ENCODE measurements around the gene NUB1.

The NUB1 gene

GRCh38 chr7:151313857-151314256, 27.8 kb upstream of the NUB1 start:
- DNase-seq = no peak

- DNase-seq = no peak
Measured at GRCh38 chr7:151314401-151314800, 27.2 kb upstream of the NUB1 start.

- peak; percentile 15 for DNase-seq
Measured at GRCh38 chr7:151315038-151315655, 26.5 kb upstream of the NUB1 start.

GRCh38 chr7:151316896-151317295, 24.7 kb upstream of the NUB1 start:
- DNase-seq = no peak

GRCh38 chr7:151317936-151318335, 23.7 kb upstream of the NUB1 start:
- DNase-seq = no peak

GRCh38 chr7:151319189-151319588, 22.4 kb upstream of the NUB1 start:
- no peak for DNase-seq

GRCh38 chr7:151320263-151320845, 21.3 kb upstream of the NUB1 start:
- DNase-seq = no peak

GRCh38 chr7:151321341-151321740, 20.3 kb upstream of the NUB1 start:
- DNase-seq = no peak

GRCh38 chr7:151322906-151323305, 18.7 kb upstream of the NUB1 start:
- DNase-seq = no peak

GRCh38 chr7:151327022-151327421, 14.6 kb upstream of the NUB1 start:
- no peak for DNase-seq

GRCh38 chr7:151327659-151328058, 14.0 kb upstream of the NUB1 start:
- DNase-seq = no peak

- no peak for DNase-seq
Measured at GRCh38 chr7:151330181-151330580, 11.4 kb upstream of the NUB1 start.

- no peak for DNase-seq
Measured at GRCh38 chr7:151330661-151331060, 11.0 kb upstream of the NUB1 start.

GRCh38 chr7:151334628-151335027, 7.0 kb upstream of the NUB1 start:
- DNase-seq = no peak

- no peak for DNase-seq
Measured at GRCh38 chr7:151336027-151336708, 5.4 kb upstream of the NUB1 start.

- no peak for DNase-seq
Measured at GRCh38 chr7:151337346-151337745, 4.3 kb upstream of the NUB1 start.

GRCh38 chr7:151338809-151339208, 2.8 kb upstream of the NUB1 start:
- DNase-seq = no peak

GRCh38 chr7:151339651-151340382, 1.8 kb upstream of the NUB1 start:
- peak; percentile 85 for DNase-seq

GRCh38 chr7:151340794-151341356, 737 bp upstream of the NUB1 start:
- no peak for DNase-seq

- no peak for DNase-seq
Measured at GRCh38 chr7:151342102-151342646, 562 bp downstream of the NUB1 start.

- no peak for DNase-seq
Measured at GRCh38 chr7:151342811-151343210, 1.2 kb downstream of the NUB1 start.

GRCh38 chr7:151343516-151343915, 1.9 kb downstream of the NUB1 start:
- no peak for DNase-seq
